Stimulated activated CD8-positive, alpha-beta memory T cell treated with anti-CD3 and anti-CD28 coated beads, Interleukin-4, amount 100 ng/mL, for 1 hour (primary cell): ENCODE measurements around the gene COL5A2.

Experiments
- DNase-seq, 2 donors: peaks; one replicate each; pipeline ENCODE4 v3.0.0-alpha.2; 2020; ENCODE audit warnings: low read depth in 2 of 2, low spot score in 1 of 2

COL5A2 gene

DNA sequence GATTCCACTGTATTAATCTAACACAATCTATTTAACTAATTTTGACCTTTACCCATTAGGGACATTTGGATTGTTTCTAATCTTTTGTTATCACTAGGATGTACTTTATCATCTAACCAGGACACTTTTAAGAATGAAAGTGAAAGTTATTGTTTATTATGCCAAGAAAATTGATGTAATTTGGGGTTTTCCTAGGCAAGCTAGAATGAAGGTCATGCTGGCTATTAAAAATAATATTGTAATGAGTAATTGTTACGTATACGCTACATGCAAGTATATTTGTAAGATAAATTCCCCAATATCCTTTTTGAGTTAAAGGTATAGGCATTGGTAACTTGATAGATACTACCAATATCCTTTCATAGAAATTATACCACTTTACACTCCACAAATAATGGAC is 74.6 kb downstream of the COL5A2 start:
- DNase-seq: no peak

DNA sequence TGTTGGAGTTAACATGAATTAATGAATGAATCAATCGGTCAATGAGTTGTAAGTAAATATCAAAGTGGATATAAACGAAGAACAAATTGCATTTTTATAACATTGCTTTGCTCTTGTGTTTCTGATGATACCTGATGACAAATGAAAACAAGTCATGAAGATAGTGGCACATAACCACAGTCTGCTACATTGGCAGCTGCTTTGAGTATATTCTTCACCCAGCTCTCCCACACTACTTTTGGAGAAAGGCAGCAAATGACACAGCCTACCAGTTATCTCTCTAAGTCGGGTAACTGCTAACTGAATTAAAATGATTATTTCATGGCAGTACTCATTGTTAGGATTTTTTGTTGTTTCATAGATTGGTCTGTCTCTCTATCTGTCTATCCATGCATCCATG is 76.8 kb downstream of the COL5A2 start:
- DNase-seq: no peak

DNA sequence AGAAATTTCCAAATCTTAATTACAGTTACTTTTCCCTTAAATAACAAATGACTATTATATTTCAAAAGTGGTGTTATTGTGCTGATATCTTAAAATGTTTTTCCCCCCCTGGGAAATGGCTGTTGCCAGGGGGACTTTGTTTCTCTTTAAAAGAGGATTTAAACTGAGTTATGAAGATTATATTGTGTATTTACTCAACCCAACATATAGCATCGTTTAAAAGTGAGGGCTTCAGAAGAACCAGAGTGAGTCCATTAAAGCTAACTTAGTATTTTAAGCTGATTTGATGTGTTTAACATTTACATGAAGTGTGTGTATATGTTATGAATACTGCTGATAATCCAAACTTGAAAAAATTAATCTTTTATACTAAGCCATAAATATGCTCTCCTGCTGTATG is 81.6 kb downstream of the COL5A2 start:
- no peak for DNase-seq

DNA sequence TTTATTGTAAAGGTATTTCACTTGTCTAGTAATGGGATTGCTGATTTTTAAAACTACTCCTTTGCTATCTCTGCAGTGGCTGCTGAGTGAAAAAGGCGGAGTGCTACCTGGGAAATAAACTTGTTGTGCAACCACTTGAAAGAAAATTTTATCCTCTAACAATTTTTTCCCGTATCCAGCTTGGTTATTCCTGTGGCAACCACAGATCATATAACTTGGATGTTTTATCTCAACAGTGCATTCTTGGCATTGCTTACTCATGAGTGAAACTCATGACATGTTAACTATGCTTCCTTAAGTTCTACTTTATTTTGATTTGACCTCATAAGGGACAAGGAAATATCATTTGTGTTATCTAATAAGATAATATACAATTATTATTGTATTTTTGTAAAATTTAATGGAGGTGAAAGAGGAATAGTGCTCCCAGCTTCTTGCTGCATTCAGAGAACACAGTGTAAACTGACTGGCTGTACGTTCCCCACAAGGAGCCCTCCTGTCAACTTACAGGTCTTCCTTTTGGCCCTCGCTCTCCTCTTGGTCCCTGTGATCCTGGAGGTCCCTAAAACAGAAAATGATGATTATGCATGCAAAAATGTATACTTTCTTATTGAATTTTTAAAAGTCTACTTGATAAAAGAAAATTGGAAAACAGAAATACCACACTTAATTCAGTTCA is 82.7 kb downstream of the COL5A2 start:
- no peak for DNase-seq

DNA sequence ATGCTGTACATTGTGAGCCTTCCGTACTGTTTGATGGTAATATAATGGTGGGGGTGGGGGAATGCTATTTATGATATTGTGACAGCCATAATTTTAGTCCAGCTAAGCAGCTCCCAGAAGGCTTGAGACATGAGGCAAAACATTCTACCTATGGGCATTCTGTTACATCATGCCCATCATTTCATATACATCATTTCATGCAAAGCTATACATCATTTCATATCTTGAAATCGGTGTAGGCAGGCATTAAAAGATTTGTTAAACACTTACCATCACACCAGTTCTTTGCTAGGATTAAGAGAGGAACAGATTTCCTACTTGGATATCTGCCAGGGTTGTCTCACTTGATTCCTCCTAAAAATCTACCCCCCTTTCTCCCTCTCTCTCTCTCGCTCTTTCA is 84.5 kb downstream of the COL5A2 start:
- DNase-seq: no peak

DNA sequence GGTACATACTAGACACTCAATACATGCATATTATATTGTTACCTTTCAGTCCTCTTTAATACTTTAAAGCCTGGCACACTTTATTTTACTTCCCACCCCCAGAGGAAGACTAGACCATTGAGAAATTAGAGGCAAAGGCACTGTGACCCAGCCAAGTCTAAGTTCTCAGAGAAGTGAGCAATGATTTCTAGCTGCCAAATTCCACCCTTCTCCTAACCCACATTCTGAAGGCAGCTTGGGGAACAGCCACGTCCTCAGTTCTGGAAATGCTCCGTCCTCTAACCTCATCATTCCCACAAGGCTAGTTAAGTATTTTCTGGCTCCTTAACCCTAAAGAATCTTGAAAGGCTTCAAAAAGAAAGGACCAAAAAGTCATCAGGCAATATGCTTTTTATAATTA is 86.6 kb downstream of the COL5A2 start:
- DNase-seq: no peak

DNA sequence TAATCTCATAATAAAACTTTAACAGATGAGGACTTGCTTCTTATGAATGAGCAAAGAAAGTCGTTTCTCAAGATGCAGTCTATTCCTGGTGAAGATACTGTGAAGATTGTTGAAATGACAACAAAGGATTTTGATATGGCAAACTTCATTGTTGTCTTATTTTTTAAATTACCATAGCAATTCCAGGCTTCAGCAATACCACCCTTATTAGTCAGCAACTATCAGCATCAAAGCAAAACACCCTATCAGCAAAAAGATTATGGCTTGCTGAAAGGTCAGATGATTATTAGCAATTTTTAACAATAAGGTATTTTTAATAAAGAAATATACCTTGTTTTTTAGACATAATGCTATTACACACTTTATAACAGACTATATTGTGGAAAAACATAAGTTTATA is 88.3 kb downstream of the COL5A2 start:
- no peak for DNase-seq

DNA sequence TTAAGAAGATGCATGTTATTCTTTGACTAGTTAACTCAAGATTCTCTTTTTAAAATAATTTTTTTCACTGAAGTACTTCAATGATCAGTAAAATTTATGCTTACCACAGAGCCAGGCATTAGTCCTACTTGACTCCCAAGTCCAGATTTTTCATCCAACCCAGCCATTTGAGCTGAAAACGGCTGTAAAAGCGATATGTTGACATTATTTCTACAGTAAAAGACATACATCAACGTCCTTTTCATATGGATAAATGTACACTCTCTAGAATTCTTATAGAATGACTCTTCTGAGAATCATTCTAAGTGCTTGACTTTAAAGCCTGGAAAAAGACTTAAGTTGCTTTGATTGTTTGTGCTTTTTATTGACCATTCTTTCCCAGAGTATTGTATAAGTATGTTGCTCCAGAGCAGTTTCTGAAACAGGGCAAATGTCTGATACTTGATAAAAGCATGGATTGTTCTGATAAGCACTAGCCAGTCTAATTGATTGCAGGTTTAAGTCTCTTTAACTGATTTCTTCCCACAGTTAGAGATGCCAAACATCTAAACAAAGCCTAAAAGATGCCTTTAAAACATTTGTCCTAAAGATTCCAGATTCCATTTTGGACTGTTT is 90.9 kb downstream of the COL5A2 start:
- DNase-seq: no peak

DNA sequence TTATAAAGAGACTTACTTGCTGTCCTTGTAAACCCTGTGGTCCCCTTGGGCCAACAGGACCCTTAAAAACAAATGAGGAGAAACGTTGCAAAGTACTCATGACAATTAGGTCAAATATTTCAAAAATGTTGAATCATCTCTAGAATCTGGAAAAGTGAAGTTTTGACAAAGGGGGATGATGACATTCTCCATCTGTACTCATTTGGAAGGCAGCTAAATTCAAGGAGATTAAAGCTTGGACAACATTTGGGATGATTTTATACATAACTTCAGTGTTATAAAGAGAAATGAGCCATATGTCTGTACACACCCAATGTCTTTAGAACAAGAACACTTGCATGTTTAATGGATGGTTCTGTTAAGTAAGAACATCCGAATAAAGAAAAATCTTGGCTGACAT is 92.9 kb downstream of the COL5A2 start:
- DNase-seq: no peak

DNA sequence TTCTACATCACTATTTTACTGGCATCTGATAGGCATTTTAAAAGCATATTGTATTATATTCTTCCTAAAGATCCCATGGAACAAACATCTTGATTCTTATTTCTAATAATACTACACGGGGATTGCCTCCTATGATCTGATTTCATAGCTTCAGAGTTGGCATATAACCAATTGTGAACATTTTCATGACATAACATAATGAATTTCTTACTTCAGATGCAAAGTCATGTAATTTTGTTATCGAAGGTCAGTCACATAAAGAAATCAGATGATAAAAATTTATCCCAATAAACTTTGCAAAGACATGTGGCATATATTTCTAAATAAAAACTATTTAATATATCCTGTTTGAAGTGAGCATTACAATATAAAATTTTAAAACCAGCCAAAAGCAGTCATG is 93.3 kb downstream of the COL5A2 start:
- DNase-seq: no peak

DNA sequence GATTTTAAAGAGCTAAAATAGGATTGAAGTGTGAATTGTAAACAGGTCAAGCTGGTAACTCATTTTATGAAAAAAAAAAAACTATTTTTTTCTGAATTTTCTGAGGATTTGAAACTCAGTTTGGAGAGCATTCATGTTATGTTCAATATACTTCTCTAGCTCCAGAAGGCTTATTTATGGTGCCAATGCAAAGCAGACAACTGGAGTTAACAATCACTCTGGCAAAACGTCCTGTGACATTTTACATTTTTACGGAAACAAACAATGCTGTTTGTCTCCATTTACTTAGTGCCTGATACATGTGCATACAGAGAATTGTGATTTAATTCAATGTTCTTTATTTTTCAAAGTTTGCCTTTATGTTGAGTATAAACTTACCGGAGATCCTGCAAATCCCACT is 96.0 kb downstream of the COL5A2 start:
- no peak for DNase-seq

DNA sequence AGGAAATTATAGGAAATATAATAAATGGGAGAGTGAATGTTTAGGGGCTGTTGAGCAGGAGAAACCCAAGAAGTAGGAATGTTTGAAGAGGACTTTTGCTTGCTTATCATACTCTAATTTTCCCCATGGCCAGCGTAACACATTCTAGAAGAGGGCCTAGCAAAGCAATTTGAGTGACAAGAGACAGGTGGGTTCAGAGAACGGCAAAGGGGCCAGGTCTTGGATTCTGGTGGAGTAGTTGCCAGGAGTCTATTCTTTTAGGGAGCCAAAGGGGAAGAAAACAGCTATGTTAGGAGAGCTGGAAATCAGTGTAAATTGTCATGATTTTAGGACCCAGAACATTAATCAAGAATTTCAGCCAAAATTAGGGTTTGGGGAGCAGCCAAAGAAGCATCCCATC is 96.5 kb downstream of the COL5A2 start:
- DNase-seq: no peak

DNA sequence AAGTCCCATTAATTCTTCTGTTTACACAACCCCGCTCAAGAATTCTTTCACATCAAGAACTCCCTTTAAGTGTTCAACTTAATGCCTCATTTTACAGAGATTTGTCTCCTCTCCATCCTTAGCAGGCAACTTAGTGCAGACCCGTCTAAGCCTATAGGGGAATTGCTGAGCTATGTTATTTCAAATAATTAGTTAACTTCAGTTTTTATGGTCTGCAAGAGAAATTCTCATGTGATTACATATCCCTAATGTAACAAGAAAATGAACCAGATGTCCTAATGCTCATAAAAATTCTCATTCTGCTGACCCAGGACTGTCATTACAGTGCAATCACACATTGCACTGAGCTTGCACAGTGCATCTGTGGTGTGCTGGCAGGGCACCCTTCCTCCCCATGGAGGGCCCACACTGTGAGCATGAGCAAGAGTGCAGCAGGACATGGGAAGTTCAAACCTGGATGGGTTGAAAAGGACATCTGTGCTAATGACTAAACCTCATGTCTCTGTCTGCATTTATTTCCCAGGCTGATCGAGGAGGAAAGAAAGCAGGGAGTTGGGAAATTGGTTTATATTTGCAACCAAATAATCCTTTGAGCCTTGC is 97.1 kb downstream of the COL5A2 start:
- DNase-seq: no peak

DNA sequence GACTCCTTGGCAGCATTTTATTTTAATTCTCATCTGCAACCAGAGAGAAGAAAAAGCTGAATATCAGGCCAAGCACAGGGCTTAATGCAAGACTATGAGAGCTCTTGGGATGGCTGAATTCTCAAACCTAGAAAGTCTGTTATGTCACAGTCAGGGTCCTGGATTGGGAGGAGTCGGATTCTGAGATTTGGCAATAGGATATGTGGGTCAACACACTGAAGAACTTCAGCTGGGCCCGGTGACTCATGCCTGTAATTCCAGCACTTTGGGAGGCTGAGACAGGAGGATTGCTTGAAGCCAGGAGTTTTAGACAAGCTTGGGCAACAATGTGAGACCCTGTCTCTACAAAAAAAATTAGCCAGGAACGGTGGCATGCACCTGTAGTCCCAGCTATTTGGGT is 103.0 kb downstream of the COL5A2 start:
- DNase-seq: no peak

DNA sequence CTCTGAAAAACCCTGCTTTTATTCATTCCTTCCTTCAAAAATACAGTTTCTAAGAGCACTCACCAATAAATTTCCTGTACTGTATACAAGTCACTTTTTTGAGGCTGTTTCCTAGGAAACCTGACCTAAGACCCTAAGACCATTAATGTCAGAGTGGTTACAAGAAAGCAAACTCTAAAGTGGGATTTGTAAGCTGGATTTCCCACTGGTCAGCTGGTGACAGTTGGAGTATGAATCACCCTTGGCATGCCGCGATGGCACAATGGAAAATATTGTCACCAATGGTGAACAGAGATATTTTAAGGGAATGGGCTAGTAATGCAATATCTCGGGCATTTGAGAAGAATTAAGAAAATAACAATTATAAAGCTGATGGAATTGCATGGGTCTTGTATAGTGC is 103.4 kb downstream of the COL5A2 start:
- DNase-seq: no peak

DNA sequence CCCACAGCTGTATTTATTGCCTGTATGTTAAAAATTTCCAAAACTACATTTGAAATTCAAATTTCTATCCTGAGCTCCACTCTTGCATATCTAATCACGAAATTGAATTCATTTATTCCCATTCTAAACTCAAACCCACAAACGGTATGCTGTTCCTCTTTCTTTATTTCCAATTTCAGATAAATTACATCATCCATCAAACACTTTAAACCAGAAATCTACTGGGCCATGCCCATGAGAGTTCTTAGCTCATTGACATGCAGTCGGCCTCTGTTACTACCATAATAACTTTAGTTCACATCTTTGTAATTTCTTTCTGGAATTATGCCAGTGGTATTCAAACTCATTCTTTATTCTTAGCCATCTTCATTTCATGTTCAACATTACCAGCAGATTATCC is 105.1 kb downstream of the COL5A2 start:
- DNase-seq: no peak

DNA sequence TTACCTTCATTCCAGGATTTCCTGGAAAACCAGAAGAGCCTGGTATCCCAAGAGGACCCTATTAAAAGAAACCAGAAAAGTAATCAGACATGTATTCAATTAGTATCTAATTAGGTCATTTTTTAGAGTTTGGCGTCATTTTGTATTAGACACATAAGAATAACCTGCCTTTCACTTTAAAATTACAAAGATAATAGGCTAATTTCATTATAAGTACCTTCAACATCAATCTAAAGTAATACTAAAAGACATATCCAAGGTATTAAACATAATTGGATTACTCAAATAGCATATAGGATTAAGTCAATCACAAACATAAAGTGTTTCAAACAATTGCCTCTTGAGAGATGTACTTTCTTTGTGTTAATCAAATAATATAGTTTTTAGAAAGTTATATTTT is 107.5 kb downstream of the COL5A2 start:
- DNase-seq: no peak

DNA sequence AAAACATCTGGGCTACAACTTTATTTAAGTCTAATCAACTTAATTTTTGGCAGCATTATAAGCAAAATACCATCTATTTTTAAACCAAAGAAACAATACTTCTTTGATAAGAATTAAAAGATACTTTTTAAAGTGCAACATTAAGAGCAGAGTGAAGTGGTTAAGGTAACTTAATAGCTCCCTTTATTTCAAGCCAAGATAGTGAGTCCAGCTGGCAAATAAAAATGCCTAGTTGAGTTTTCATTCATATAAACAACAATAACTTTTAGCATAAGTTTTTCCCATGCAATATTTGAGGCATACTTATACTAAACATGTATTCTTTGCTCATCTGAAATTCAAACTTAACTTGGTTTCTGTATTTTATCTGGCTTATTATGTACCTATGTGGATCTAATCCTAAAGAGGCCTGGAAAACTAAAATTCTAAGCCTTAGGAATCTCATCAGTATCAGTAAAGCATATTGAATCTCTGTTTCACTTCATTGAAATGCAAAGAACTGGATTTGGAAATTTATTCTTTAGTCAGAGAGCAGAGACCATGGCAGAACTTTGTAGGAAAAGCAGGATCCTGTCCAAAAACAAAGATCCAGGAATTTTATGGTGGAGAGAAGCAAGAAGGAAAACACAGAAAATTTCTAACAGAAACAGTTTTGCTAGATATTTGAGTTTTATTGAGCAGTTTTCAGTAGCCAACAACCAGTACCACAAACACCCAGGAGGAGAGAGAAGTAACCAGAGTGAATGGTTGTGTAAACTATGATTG is 109.5 kb downstream of the COL5A2 start:
- no peak for DNase-seq

DNA sequence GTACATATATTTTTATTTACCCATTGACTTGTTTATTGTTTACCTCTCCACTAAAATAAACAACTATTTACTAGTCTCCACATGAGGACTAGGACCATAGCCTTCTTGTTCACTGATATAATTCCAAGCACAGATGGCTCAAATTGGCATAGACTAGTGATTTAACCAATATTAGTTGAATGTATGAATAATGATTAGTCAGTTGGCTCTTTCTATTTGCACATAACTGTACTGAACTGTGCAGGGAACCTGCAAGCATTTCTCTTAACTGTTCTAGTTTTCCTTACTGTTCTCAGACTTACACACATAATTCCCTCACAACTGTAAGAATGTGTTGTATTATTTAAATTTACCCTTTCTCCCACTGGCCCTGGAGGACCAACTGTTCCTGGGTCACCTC is 113.5 kb downstream of the COL5A2 start:
- DNase-seq: no peak

DNA sequence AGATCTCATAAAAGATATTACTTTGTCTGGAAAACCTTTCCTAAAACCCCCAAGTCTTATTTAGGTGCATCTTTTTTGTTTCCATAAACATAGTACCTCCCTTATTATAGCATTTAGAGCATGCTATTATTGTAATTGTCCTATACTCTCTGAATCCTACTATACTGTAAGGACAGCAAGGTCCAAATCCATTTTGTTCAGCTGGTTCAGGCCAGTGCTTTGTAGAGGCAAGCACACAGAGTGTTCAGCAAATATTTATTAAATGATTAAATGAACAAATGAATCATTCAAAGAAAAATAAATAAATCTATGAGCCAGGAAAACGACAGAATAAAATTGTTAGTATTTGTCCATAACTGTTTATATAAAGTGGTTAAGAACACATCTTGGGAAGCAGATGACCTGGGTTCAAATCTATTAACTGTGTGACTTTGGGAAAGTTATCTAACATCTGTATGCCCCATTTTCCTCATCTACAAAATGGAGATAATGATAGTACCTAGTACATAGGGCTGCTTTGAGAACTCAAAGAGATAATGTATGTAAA is 119.4 kb downstream of the COL5A2 start:
- DNase-seq: no peak

DNA sequence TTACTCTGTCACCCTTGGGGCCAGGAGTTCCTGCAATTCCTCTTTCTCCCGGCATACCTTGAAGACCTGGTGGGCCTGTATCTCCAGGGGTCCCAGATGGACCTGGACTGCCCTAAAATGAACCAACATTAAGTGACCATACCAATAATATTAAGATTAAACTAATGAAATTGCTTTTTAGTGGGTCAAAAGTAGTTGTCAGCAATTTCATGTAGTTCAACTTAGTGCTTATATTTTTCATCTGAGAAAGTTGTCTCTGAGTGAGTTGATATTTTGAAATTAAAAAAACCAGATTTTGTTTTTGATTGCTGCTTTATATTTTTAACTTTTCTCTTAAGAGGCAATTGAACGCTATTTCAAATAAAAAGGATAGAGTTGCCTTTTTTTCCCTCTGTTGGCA is 122.2 kb downstream of the COL5A2 start:
- no peak for DNase-seq
